Mammary epithelial cell (primary cell): Measurements from ENCODE around the gene PCSK6.

Source experiments
- CTCF ChIP-seq, 2 donors: IDR thresholded peaks in 1 of 2; conservative IDR thresholded peaks in 1 of 2; 2 replicates each; pipeline ENCODE4 v1.5.1; 2011 to 2012; ENCODE audit warnings: inconsistent platforms in 2 of 2, low read length in 2 of 2, mild to moderate bottlenecking in 2 of 2, control low read depth in 1 of 2, low read depth in 1 of 2; ENCODE audit not compliant: insufficient read depth in 1 of 2; ENCODE audit errors: extremely low read depth in 1 of 2
- EZH2 ChIP-seq: IDR thresholded peaks from 2 replicates; pipeline ENCODE4 v1.6.1; 2012; ENCODE audit warnings: low read length, inconsistent platforms, borderline replicate concordance

- TF ChIP-seq CTCF (conservative IDR thresholded peaks at IDR 0.05 in 1 of 2, IDR thresholded peaks at IDR 0.05 in 1 of 2; ENCODE audit: extremely low read depth in 1 of 2, insufficient read depth in 1 of 2, low read depth in 1 of 2, low read length in 2 of 2) (no peak), EZH2 (no peak)
These were observed 44.5 kb downstream of the PCSK6 start for GRCh38 chr15:101444807-101445508.
